Measurements from ENCODE around the gene RXRA. TPM values are rescaled to one million over a fixed set of nuclear protein-coding genes. Genes with fewer than 3 reads are reported as not detected.

RXRA gene
- polyA plus RNA-seq, 3 donors = 15.8 to 91.0 (median 23.2) TPM

DNA sequence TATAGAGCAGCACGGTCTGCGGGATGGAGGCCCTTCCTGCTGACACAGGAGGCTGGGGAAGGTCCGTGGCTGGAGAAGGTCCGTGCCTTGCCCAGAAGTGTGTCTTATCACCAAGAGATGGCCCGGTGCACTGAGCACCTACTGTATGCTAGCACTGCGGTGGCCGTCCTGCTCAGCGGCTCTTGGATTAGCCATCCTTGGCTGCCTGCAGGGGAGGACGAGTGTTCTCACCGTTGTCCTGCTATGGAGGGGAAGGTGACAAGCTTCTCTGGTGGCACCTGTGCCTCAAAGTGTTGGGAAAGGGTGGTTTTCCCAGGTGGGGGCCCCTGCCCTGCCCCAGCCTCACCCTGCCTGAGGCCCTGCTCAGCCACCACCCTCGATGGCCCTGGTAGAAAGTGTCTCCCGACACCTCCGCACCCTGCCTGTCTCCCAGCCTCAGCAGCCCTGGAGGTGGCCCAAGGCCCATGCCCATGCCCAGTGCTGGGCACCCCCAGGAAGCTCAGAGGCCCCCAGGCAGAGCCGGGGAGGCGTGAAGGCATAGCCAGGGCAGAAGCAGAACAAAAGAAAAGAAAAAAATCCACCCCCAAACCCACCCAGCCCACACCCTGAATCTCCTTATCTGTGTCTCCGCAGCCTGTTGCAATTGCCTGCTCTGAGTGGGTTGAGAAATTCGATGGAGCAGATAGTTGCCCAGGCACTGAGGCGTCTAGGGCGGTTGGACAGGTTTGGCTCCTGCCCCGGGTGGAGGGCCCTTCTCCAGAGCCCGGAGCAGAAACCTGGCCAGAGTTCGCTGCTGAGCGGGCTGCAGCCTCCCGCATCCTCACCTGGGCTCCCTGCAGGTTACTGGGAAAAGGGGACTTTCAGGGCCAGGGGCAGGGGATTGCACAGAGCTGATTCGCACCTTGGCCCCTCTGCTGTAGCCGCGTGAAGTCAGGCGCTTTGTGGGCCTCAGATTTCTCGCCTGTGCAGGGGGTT, 30.5 kb downstream of the RXRA start:
- Mint-ChIP-seq H3K27me3 (ENCODE audit: low read depth in 3 of 3) (peaks cover 0 to 2% (median 0%) of the 10 kb centered on the region in 3 donors), H3K4me3 (no peak overlapping the region), H3K9me3 (no peaks in the 10 kb centered on the region), H3K36me3 (peaks cover 13 to 38% of the 10 kb centered on the region in 2 donors), H3K4me1 (peaks cover 79% of the 10 kb centered on the region), H3K27ac (peak overlapping the region in 1 of 7 donors; percentile 42)
- H3K4me3 ChIP-seq (replicated peaks in 1 of 3; ENCODE audit: low read depth in 2 of 3, low read length in 3 of 3) = no peak overlapping the region
- intact Hi-C loops (cut with micrococcal nuclease) = no loop called here
- H3K4me2 ChIP-seq (replicated peaks; ENCODE audit: extremely low read depth, low read length, poor library complexity, severe bottlenecking) = no peak overlapping the region
- H3K27ac ChIP-seq (ENCODE audit: low read depth in 1 of 2, low read length in 2 of 2) = peak overlapping the region in 1 of 2 donors; percentile 62
- H3K9ac ChIP-seq (ENCODE audit: insufficient read depth, low read length, poor library complexity, severe bottlenecking) = peak overlapping the region; percentile 36
- peaks cover 100% of the 10 kb centered on the region for H4K20me1 ChIP-seq (ENCODE audit: insufficient read depth, low read length)
- TF ChIP-seq, protein P1, sequence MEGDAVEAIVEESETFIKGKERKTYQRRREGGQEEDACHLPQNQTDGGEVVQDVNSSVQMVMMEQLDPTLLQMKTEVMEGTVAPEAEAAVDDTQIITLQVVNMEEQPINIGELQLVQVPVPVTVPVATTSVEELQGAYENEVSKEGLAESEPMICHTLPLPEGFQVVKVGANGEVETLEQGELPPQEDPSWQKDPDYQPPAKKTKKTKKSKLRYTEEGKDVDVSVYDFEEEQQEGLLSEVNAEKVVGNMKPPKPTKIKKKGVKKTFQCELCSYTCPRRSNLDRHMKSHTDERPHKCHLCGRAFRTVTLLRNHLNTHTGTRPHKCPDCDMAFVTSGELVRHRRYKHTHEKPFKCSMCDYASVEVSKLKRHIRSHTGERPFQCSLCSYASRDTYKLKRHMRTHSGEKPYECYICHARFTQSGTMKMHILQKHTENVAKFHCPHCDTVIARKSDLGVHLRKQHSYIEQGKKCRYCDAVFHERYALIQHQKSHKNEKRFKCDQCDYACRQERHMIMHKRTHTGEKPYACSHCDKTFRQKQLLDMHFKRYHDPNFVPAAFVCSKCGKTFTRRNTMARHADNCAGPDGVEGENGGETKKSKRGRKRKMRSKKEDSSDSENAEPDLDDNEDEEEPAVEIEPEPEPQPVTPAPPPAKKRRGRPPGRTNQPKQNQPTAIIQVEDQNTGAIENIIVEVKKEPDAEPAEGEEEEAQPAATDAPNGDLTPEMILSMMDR (IDR thresholded peaks at IDR 0.05) = no peak
- no peak overlapping the region for H2AFZ ChIP-seq (ENCODE audit: insufficient read depth, low read depth, low read length, poor library complexity, severe bottlenecking)
- peaks cover 0 to 17% of the 10 kb centered on the region in 2 donors for H3K36me3 ChIP-seq (replicated peaks in 1 of 2; ENCODE audit: control insufficient read depth in 1 of 2, insufficient read depth in 2 of 2, low read length in 2 of 2)
- no peaks in the 10 kb centered on the region for H3K27me3 ChIP-seq (ENCODE audit: control insufficient read depth in 2 of 2, insufficient read depth in 2 of 2, low read length in 2 of 2)
- no peaks in the 10 kb centered on the region for H3K9me3 ChIP-seq (replicated peaks in 1 of 2; ENCODE audit: control insufficient read depth in 1 of 2, insufficient read depth in 1 of 2, low read length in 2 of 2)
- DNase-seq = no peak
- peaks cover 70 to 91% of the 10 kb centered on the region in 2 donors for H3K4me1 ChIP-seq (ENCODE audit: control insufficient read depth in 1 of 2, insufficient read depth in 2 of 2, low read length in 2 of 2)
- peaks cover 100% of the 10 kb centered on the region for H3K79me2 ChIP-seq (ENCODE audit: insufficient read depth, low read length)
- 76% methylated on average over 26 of the region's 29 CpGs for WGBS (ENCODE audit: insufficient coverage)

DNA sequence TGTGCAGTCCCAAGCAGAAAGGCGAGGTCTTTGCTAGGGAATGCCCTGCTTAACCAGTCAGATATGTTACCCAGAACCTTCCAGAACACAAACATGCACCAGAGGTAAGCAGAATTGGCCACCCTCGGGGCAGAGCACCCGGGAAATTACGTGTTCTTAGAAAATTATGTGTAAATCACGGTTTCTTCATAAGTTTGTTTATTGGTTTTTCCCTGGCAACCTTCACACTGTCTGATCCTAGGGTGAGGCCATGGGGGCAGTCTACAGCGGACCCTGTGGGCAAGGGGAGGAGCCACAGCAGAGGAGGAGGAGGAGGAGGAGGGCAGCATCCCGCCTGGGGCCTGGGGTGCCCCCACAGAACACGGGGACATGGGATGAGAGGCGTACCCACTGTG, 31.4 kb downstream of the RXRA start:
- TF ChIP-seq, protein P1 (IDR thresholded peaks at IDR 0.05) = no peak
- no peak for DNase-seq
- Mint-ChIP-seq H3K9me3 (no peaks in the 10 kb centered on the region), H3K4me1 (peaks cover 79% of the 10 kb centered on the region), H3K4me3 (no peak overlapping the region), H3K36me3 (peaks cover 17 to 42% of the 10 kb centered on the region in 2 donors), H3K27ac (peak overlapping the region in 1 of 7 donors; percentile 30), H3K27me3 (ENCODE audit: low read depth in 3 of 3) (peaks cover 0 to 2% (median 0%) of the 10 kb centered on the region in 3 donors)
- Histone ChIP-seq H3K4me2 (replicated peaks; ENCODE audit: extremely low read depth, low read length, poor library complexity, severe bottlenecking) (peak overlapping the region; percentile 56), H4K20me1 (ENCODE audit: insufficient read depth, low read length) (peaks cover 100% of the 10 kb centered on the region), H3K36me3 (replicated peaks in 1 of 2; ENCODE audit: control insufficient read depth in 1 of 2, insufficient read depth in 2 of 2, low read length in 2 of 2) (peaks cover 0 to 17% of the 10 kb centered on the region in 2 donors), H3K4me1 (ENCODE audit: control insufficient read depth in 1 of 2, insufficient read depth in 2 of 2, low read length in 2 of 2) (peaks cover 70 to 96% of the 10 kb centered on the region in 2 donors), H3K4me3 (replicated peaks in 1 of 3; ENCODE audit: low read depth in 2 of 3, low read length in 3 of 3) (no peak overlapping the region), H3K79me2 (ENCODE audit: insufficient read depth, low read length) (peaks cover 100% of the 10 kb centered on the region), H3K9ac (ENCODE audit: insufficient read depth, low read length, poor library complexity, severe bottlenecking) (peak overlapping the region; percentile 36), H3K27me3 (ENCODE audit: control insufficient read depth in 2 of 2, insufficient read depth in 2 of 2, low read length in 2 of 2) (no peaks in the 10 kb centered on the region), H3K27ac (ENCODE audit: low read depth in 1 of 2, low read length in 2 of 2) (peak overlapping the region in 1 of 2 donors; percentile 62), H3K9me3 (replicated peaks in 1 of 2; ENCODE audit: control insufficient read depth in 1 of 2, insufficient read depth in 1 of 2, low read length in 2 of 2) (no peaks in the 10 kb centered on the region), H2AFZ (ENCODE audit: insufficient read depth, low read depth, low read length, poor library complexity, severe bottlenecking) (no peak overlapping the region)
- intact Hi-C loops (cut with micrococcal nuclease) = no loop called here
- WGBS (ENCODE audit: insufficient coverage) = 93% methylated on average over 6 of the region's 9 CpGs
